A549 treated with CpdA at 1 μM for 4 hours (cell line): ENCODE data around the gene TBC1D30. TPM values are rescaled to one million over a fixed set of nuclear protein-coding genes. Genes with fewer than 3 reads are reported as not detected.

Experiments
- total RNA-seq: library from RNA; stranded (reverse); fragments of 200-300 nt; extraction: Qiagen RNA extraction; gene quantifications from 5 replicates; pipeline ENCODE4 v1.2.3, GENCODE V29; 2022; ENCODE audit warnings: low read depth

Gene TBC1D30, protein sequence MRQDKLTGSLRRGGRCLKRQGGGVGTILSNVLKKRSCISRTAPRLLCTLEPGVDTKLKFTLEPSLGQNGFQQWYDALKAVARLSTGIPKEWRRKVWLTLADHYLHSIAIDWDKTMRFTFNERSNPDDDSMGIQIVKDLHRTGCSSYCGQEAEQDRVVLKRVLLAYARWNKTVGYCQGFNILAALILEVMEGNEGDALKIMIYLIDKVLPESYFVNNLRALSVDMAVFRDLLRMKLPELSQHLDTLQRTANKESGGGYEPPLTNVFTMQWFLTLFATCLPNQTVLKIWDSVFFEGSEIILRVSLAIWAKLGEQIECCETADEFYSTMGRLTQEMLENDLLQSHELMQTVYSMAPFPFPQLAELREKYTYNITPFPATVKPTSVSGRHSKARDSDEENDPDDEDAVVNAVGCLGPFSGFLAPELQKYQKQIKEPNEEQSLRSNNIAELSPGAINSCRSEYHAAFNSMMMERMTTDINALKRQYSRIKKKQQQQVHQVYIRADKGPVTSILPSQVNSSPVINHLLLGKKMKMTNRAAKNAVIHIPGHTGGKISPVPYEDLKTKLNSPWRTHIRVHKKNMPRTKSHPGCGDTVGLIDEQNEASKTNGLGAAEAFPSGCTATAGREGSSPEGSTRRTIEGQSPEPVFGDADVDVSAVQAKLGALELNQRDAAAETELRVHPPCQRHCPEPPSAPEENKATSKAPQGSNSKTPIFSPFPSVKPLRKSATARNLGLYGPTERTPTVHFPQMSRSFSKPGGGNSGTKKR
- 1.8 to 2.5 TPM (median 2.0 TPM) in 5 replicates for total RNA-seq

DNA sequence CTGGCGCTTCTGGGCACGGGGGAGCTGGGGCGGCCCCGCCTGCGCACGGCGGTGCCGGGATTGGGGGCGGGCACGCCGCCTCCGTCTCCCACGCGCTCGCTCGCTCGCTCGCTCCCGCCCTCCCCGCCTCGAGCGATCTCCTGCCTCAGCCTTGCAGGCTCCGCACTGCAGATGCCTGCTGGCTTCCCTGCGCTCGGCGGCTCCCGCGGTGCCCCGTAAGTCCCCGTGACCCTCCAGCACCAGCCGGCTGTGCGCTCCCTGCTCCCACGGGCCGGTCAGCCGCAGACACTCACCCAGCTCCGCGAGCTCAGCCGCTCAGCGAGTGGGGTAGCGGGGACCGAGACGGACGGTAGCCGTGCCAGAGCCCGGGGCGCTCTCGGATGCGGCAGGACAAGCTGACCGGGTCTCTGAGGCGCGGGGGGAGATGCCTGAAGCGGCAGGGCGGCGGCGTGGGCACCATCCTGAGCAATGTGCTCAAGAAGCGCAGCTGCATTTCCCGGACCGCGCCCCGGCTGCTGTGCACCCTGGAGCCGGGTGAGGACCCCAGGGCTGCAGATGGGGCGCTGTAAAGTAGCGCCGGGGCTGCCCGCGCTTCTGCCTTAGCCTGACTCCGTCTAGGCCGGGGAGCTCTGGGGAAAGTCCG is at the start of gene TBC1D30:
Gene TBC1D30, plus strand, starts transcription at position 148 of the 643 bp plus-strand sequence. Its CDS starts 233 bp downstream, at position 381.

Other genes starting within 250 kb of the TBC1D30 start
- 29.7 to 34.9 TPM (median 32.5 TPM) in 5 replicates for gene RASSF3, start 214.2 kb upstream of the TBC1D30 start, total RNA-seq
- gene GNS, start 65.2 kb upstream of the TBC1D30 start, total RNA-seq = 48.9 to 59.7 TPM (median 54.2 TPM) in 5 replicates